Measurements from ENCODE around the gene PRX. TPM values are rescaled to one million over a fixed set of nuclear protein-coding genes. Genes with fewer than 3 reads are reported as not detected.

Gene PRX
- total RNA-seq, 1 donor = 2.0 TPM

- TF ChIP-seq CTCF (IDR thresholded peaks at IDR 0.05; ENCODE audit: insufficient read depth, low read length) = no peak
- DNase-seq (ENCODE audit: low read depth) = no peak
- H3K4me3 ChIP-seq (ENCODE audit: low read depth, low read length) = no peak overlapping the region
Observed at GRCh38 chr19:40453151-40453735, 40.1 kb upstream of the PRX start.

- TF ChIP-seq CTCF (IDR thresholded peaks at IDR 0.05; ENCODE audit: insufficient read depth, low read length) = no peak
- no peak for DNase-seq (ENCODE audit: low read depth)
- H3K4me3 ChIP-seq (ENCODE audit: low read depth, low read length) = no peak overlapping the region
Observed at GRCh38 chr19:40452016-40452415, 38.8 kb upstream of the PRX start.

GRCh38 chr19:40450664-40451063 is 37.5 kb upstream of the PRX start:
- H3K4me3 ChIP-seq (ENCODE audit: low read depth, low read length) = no peak overlapping the region
- DNase-seq (ENCODE audit: low read depth) = no peak
- no peak for TF ChIP-seq CTCF (IDR thresholded peaks at IDR 0.05; ENCODE audit: insufficient read depth, low read length)

- no peak for DNase-seq (ENCODE audit: low read depth)
- no peak overlapping the region for H3K4me3 ChIP-seq (ENCODE audit: low read depth, low read length)
- no peak for TF ChIP-seq CTCF (IDR thresholded peaks at IDR 0.05; ENCODE audit: insufficient read depth, low read length)
Observed at GRCh38 chr19:40449506-40449905, 36.3 kb upstream of the PRX start.

GRCh38 chr19:40446263-40446784 is 33.1 kb upstream of the PRX start:
- H3K4me3 ChIP-seq (ENCODE audit: low read depth, low read length) = no peak overlapping the region
- no peak for DNase-seq (ENCODE audit: low read depth)
- no peak for TF ChIP-seq CTCF (IDR thresholded peaks at IDR 0.05; ENCODE audit: insufficient read depth, low read length)

- H3K4me3 ChIP-seq (ENCODE audit: low read depth, low read length) = no peak overlapping the region
- TF ChIP-seq CTCF (IDR thresholded peaks at IDR 0.05; ENCODE audit: insufficient read depth, low read length) = no peak
- no peak for DNase-seq (ENCODE audit: low read depth)
Observed at GRCh38 chr19:40445780-40446262, 32.6 kb upstream of the PRX start.

All from fibroblast of the aortic adventitia (primary cell).